ENCODE measurements around the gene LPP. TPM values are rescaled to one million over a fixed set of nuclear protein-coding genes. Genes with fewer than 3 reads are reported as not detected.

Gene LPP
- total RNA-seq, 1 experiment from 2014 or later, result 54.0 TPM

DNA sequence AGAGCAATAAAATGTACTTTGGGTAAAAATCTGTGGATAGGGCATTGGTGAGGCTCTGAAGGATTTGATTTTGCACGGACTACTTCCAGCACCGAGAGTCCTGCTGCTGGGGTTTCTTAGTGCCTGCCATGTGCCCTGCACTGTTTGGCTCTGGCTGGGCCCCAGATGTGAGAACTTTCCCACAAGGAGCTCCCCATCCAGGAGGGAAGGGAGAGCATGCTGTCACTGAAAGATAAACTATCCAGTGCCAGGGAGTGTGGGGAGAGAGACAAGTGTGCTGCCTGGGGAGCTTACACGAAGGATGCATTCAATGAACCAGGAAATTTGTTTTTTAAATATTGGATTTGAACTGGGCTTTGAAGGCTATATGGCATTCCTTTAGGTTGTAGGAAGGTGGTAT lies 30.2 kb downstream of the LPP start:
- intact Hi-C loops (cut with micrococcal nuclease), result no loop called here
- H3K9me2 ChIP-seq (ENCODE audit: insufficient read depth), result no peaks in the 10 kb centered on the region
- no peak overlapping the region for H3K9ac ChIP-seq (ENCODE audit: low read length)
- H3K9me3 ChIP-seq (ENCODE audit: control insufficient read depth in 1 of 2, insufficient read depth in 1 of 2, low read depth in 1 of 2, low read length in 2 of 2), result no peaks in the 10 kb centered on the region
- ChIA-PET RAD21 (ENCODE audit: low non-redundant PET in 1 of 2, low total read pairs in 2 of 2, uncharacterized antibody in 2 of 2, unreplicated experiment in 2 of 2) (no interaction called here), POLR2A (interaction anchor here (0.7 kb wide), 1 partner anchor 20 kb away, joined by 4 read pairs; no protein-coding TSS in a partner anchor), CTCF (no interaction called here)
- no peak overlapping the region for H3K4me3 ChIP-seq (replicated peaks in 1 of 2; ENCODE audit: low read depth in 1 of 2, low read length in 2 of 2)
- no peaks in the 10 kb centered on the region for H3K36me3 ChIP-seq (ENCODE audit: control insufficient read depth in 1 of 2, insufficient read depth in 2 of 2, low read length in 2 of 2)
- peaks cover 38% of the 10 kb centered on the region for H3K79me2 ChIP-seq (ENCODE audit: insufficient read depth, low read length)
- H3K27me3 ChIP-seq (ENCODE audit: insufficient read depth, low read length), result no peaks in the 10 kb centered on the region
- DNase-seq (ENCODE audit: low read depth, low spot score) (no peak), ATAC-seq (no peak)
- H3K4me1 ChIP-seq (ENCODE audit: control insufficient read depth in 1 of 2, insufficient read depth in 2 of 2, low read length in 2 of 2), result peaks cover 5 to 7% of the 10 kb centered on the region in 2 experiments; a peak in 1 of 4 replicates
- no peak overlapping the region for H3K27ac ChIP-seq (ENCODE audit: low read depth, low read length)
- BruUV-seq (replicated peaks), result no TSS peak
- TF ChIP-seq, protein P1, sequence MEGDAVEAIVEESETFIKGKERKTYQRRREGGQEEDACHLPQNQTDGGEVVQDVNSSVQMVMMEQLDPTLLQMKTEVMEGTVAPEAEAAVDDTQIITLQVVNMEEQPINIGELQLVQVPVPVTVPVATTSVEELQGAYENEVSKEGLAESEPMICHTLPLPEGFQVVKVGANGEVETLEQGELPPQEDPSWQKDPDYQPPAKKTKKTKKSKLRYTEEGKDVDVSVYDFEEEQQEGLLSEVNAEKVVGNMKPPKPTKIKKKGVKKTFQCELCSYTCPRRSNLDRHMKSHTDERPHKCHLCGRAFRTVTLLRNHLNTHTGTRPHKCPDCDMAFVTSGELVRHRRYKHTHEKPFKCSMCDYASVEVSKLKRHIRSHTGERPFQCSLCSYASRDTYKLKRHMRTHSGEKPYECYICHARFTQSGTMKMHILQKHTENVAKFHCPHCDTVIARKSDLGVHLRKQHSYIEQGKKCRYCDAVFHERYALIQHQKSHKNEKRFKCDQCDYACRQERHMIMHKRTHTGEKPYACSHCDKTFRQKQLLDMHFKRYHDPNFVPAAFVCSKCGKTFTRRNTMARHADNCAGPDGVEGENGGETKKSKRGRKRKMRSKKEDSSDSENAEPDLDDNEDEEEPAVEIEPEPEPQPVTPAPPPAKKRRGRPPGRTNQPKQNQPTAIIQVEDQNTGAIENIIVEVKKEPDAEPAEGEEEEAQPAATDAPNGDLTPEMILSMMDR (IDR thresholded peaks at IDR 0.05 in 2 of 3, conservative IDR thresholded peaks at IDR 0.05 in 1 of 3; ENCODE audit: borderline replicate concordance in 1 of 3, insufficient read depth in 1 of 3, low read depth in 2 of 3, low read length in 2 of 3), result no peak
- TF ChIP-seq SIN3A (IDR thresholded peaks at IDR 0.05; ENCODE audit: low read depth) (no peak), EGR1 (IDR thresholded peaks at IDR 0.05; ENCODE audit: low read depth) (no peak), ZFX (IDR thresholded peaks at IDR 0.05) (no peak)
- TF ChIP-seq, protein P2, sequence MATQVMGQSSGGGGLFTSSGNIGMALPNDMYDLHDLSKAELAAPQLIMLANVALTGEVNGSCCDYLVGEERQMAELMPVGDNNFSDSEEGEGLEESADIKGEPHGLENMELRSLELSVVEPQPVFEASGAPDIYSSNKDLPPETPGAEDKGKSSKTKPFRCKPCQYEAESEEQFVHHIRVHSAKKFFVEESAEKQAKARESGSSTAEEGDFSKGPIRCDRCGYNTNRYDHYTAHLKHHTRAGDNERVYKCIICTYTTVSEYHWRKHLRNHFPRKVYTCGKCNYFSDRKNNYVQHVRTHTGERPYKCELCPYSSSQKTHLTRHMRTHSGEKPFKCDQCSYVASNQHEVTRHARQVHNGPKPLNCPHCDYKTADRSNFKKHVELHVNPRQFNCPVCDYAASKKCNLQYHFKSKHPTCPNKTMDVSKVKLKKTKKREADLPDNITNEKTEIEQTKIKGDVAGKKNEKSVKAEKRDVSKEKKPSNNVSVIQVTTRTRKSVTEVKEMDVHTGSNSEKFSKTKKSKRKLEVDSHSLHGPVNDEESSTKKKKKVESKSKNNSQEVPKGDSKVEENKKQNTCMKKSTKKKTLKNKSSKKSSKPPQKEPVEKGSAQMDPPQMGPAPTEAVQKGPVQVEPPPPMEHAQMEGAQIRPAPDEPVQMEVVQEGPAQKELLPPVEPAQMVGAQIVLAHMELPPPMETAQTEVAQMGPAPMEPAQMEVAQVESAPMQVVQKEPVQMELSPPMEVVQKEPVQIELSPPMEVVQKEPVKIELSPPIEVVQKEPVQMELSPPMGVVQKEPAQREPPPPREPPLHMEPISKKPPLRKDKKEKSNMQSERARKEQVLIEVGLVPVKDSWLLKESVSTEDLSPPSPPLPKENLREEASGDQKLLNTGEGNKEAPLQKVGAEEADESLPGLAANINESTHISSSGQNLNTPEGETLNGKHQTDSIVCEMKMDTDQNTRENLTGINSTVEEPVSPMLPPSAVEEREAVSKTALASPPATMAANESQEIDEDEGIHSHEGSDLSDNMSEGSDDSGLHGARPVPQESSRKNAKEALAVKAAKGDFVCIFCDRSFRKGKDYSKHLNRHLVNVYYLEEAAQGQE (IDR thresholded peaks at IDR 0.05; ENCODE audit: low read depth), result no peak
- no peak overlapping the region for H2AFZ ChIP-seq (ENCODE audit: low read depth, low read length, poor library complexity, severe bottlenecking)
- no peak overlapping the region for H3K4me2 ChIP-seq (ENCODE audit: low read length)
- no peaks in the 10 kb centered on the region for H4K20me1 ChIP-seq (ENCODE audit: insufficient read depth)
